ENCODE measurements around the gene FCER1G.
"Not testable (repeated sequence)": the region's sequence is repeated elsewhere in the genome, so short reads cannot be mapped to it uniquely, and the experiment has no call there.

FCER1G gene

GRCh38 chr1:161229896-161230295 lies 14.8 kb downstream of the FCER1G start:
- DNase-seq (ENCODE audit: low read depth): no peak

GRCh38 chr1:161230762-161231161 lies 15.7 kb downstream of the FCER1G start:
- DNase-seq (ENCODE audit: low read depth): no peak

- no peak for DNase-seq (ENCODE audit: low read depth)
Observed at GRCh38 chr1:161233102-161233501, 18.0 kb downstream of the FCER1G start.

GRCh38 chr1:161235957-161236775 lies 21.1 kb downstream of the FCER1G start:
- DNase-seq (ENCODE audit: low read depth): no peak

- no peak for DNase-seq (ENCODE audit: low read depth)
Observed at GRCh38 chr1:161238039-161238473, 23.0 kb downstream of the FCER1G start, which contains the start of gene NR1I3. Gene NR1I3, minus strand, starts transcription at chr1:161238203. Its CDS starts 1,638 bp downstream, at chr1:161236565.

- no peak for DNase-seq (ENCODE audit: low read depth)
Observed at GRCh38 chr1:161241682-161242081, 26.6 kb downstream of the FCER1G start.

- DNase-seq (ENCODE audit: low read depth): no peak
Observed at GRCh38 chr1:161242313-161242712, 27.2 kb downstream of the FCER1G start.

GRCh38 chr1:161244888-161245287 lies 29.8 kb downstream of the FCER1G start:
- DNase-seq (ENCODE audit: low read depth): no peak

- DNase-seq (ENCODE audit: low read depth): not testable (repeated sequence)
Observed at GRCh38 chr1:161250100-161250499, 35.0 kb downstream of the FCER1G start.

GRCh38 chr1:161250829-161251228 lies 35.7 kb downstream of the FCER1G start:
- DNase-seq (ENCODE audit: low read depth): no peak

- no peak for DNase-seq (ENCODE audit: low read depth)
Observed at GRCh38 chr1:161251579-161251978, 36.5 kb downstream of the FCER1G start.

- not testable (repeated sequence) for DNase-seq (ENCODE audit: low read depth)
Observed at GRCh38 chr1:161255302-161255701, 40.2 kb downstream of the FCER1G start.

- DNase-seq (ENCODE audit: low read depth): not testable (repeated sequence)
Observed at GRCh38 chr1:161255955-161256520, 40.9 kb downstream of the FCER1G start.

GRCh38 chr1:161257109-161257508 lies 42.0 kb downstream of the FCER1G start:
- DNase-seq (ENCODE audit: low read depth): not testable (repeated sequence)

- DNase-seq (ENCODE audit: low read depth): peak; percentile 12
Observed at GRCh38 chr1:161258439-161259344, 43.6 kb downstream of the FCER1G start, which contains the start of gene PCP4L1. Gene PCP4L1, plus strand, starts transcription at chr1:161258745. Its CDS starts 230 bp downstream, at chr1:161258975.

- DNase-seq (ENCODE audit: low read depth): no peak
Observed at GRCh38 chr1:161259345-161259702, 44.2 kb downstream of the FCER1G start.

- DNase-seq (ENCODE audit: low read depth): no peak
Observed at GRCh38 chr1:161259765-161260164, 44.7 kb downstream of the FCER1G start.

GRCh38 chr1:161260376-161261260 lies 45.5 kb downstream of the FCER1G start:
- DNase-seq (ENCODE audit: low read depth): no peak

GRCh38 chr1:161261261-161262235 lies 46.5 kb downstream of the FCER1G start:
- DNase-seq (ENCODE audit: low read depth): no peak

- DNase-seq (ENCODE audit: low read depth): no peak
Observed at GRCh38 chr1:161265305-161265704, 50.2 kb downstream of the FCER1G start.

Data from stimulated activated CD4-positive, alpha-beta T cell treated with anti-CD3 and anti-CD28 coated beads, Interleukin-2, amount 100 ng/mL, for 4 hours (primary cell).